NOMO-1 treated with dmso at 0.1 percent for 144 hours (cell line): ENCODE measurements around the gene HTT.
A peak's percentile ranks its signal among the peaks of the same experiment; 100 is the strongest.
"Not testable (repeated sequence)": the region's sequence is repeated elsewhere in the genome, so short reads cannot be mapped to it uniquely, and the experiment has no call there.

Experiments
- DNase-seq: peaks from one replicate; lab custom pipeline; 2025; ENCODE audit not compliant: unreplicated experiment; lab: John Stamatoyannopoulos, UW

HTT gene

GRCh38 chr4:3075652-3075981 lies 1.1 kb downstream of the HTT start:
- no peak for DNase-seq

GRCh38 chr4:3077796-3078195 lies 3.3 kb downstream of the HTT start:
- DNase-seq, result peak; percentile 6

DNA sequence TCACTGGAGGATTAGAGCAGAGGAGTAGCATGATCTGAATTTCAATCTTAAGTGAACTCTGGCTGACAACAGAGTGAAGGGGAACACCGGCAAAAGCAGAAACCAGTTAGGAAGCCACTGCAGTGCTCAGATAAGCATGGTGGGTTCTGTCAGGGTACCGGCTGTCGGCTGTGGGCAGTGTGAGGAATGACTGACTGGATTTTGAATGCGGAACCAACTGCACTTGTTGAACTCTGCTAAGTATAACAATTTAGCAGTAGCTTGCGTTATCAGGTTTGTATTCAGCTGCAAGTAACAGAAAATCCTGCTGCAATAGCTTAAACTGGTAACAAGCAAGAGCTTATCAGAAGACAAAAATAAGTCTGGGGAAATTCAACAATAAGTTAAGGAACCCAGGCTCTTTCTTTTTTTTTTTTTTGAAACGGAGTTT lies 5.2 kb downstream of the HTT start:
- DNase-seq, result peak; percentile 1

GRCh38 chr4:3082925-3083515 lies 8.5 kb downstream of the HTT start:
- no peak for DNase-seq

DNA sequence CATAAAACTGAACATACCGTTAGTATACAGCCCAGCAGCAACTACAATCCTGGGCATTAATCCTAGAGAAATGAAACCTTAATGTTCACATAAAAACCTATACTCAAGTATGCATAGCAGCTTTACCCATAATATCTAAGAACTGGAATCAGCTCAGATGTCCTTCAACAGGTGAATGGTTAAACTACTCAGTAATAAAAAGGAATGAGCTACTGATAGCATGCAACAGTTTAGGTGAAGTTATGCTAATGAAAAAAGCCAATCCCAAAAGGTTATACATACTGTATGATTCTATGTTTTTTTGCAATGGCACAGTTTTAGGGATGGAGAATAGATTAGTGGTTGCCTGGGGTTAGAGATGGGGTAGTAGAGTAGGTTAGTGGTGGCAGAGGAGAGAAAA lies 9.3 kb downstream of the HTT start:
- no peak for DNase-seq

DNA sequence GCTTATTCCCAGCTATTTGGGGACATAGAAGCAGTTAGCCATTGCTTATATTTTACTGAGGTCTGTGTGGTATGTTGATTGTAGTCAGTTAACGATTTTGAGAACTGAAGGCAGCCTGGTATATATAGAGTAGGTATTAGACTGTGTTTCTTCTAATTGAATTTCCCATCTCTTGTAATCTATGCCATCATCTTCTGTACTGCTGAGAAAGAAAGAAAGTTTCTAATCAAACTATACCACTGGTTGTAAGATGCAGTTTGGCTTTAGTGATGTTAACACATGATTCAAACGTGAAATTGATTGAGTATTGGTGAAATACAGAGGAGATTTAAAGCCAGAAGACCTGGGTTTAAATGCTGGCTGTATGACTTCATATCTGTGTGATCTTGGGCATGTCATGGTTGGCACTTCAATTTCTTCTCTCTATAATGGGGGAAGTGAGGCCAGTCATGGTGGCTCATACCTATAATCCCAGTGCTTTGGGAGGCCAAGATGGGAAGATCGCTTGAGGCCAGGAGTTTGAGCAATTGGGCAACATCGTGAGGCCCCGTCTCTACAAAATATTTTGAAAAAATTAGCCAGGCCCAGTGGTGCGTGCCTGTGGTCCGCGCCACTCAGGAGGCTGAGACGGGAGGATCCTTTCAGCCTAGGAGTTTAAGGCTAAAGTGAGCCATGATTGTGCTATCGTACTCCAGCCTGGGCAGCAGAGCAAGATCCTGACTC lies 11.6 kb downstream of the HTT start:
- DNase-seq, result no peak

- DNase-seq, result no peak
Observed at GRCh38 chr4:3087115-3087797, 12.8 kb downstream of the HTT start.

GRCh38 chr4:3091464-3091863 lies 17.0 kb downstream of the HTT start:
- DNase-seq, result no peak

DNA sequence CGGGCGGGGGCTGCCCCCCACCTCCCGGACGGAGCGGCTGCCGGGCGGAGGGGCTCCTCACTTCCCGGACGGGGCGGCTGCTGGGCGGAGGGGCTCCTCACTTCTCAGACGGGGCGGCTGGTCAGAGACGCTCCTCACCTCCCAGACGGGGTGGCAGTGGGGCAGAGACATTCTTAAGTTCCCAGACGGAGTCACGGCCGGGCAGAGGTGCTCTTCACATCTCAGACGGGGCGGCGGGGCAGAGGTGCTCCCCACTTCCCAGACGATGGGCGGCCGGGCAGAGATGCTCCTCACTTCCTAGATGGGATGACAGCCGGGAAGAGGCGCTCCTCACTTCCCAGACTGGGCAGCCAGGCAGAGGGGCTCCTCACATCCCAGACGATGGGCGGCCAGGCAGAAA lies 20.2 kb downstream of the HTT start:
- DNase-seq, result not testable (repeated sequence)

GRCh38 chr4:3096202-3096601 lies 21.7 kb downstream of the HTT start:
- DNase-seq, result no peak

- no peak for DNase-seq
Observed at GRCh38 chr4:3098346-3098745, 23.9 kb downstream of the HTT start.

GRCh38 chr4:3106339-3107186 lies 32.1 kb downstream of the HTT start:
- peak; percentile 76 for DNase-seq

DNA sequence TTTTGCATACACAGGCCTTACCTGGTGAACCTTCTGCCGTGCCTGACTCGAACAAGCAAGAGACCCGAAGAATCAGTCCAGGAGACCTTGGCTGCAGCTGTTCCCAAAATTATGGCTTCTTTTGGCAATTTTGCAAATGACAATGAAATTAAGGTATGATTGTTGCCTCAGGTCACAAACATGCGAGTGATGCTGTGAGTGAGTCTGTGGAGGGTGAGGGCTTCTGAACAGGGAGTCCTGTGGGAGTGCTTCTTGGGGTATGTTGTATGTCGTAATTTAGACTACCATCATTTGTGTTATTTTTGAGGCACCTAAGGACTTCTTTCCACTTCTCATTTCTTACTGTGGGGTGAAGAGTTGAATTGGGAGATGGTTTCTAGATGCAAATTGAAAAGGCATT lies 32.8 kb downstream of the HTT start:
- no peak for DNase-seq

- no peak for DNase-seq
Observed at GRCh38 chr4:3107691-3108121, 33.2 kb downstream of the HTT start.

- no peak for DNase-seq
Observed at GRCh38 chr4:3108211-3108610, 33.7 kb downstream of the HTT start.

DNA sequence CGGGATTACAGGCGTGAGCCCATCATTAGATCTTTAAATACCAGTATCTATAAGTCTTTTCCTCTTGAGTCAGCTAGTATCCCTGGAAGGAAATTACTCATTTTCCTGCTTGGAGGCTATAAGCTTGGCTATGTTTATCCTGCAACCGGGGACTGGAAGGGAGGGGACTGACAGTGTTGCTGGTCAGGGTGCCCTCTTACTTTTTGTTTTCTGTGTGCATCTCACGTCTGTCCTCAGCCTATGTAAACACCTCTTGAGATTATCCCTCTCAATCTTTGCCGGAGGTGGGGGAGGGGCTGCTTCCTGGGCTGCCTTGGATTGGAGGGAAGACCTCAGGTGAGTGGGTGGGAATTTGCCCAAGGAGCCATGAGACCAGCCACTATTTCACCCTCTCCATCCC lies 37.0 kb downstream of the HTT start:
- no peak for DNase-seq

DNA sequence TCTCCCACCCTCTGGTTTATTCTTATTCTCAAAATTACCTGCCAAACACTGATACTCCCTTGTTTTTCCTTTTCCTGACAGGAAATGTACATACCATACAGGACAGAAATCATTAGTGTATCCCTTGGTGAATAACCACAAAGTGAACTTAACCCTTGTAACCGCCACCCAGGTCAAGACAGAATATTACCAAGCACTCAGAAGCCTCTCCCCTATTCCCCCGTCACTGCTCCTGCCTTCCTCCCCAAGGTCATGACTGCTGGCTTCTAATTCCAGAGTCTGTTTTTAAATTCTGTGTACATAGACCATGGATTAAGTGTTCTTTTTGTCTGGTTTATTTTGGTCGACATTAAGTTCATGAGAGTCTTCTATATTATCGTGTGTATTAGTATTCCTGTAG lies 37.7 kb downstream of the HTT start:
- no peak for DNase-seq

- no peak for DNase-seq
Observed at GRCh38 chr4:3112609-3113469, 38.4 kb downstream of the HTT start.

GRCh38 chr4:3114377-3114776 lies 39.9 kb downstream of the HTT start:
- DNase-seq, result no peak

DNA sequence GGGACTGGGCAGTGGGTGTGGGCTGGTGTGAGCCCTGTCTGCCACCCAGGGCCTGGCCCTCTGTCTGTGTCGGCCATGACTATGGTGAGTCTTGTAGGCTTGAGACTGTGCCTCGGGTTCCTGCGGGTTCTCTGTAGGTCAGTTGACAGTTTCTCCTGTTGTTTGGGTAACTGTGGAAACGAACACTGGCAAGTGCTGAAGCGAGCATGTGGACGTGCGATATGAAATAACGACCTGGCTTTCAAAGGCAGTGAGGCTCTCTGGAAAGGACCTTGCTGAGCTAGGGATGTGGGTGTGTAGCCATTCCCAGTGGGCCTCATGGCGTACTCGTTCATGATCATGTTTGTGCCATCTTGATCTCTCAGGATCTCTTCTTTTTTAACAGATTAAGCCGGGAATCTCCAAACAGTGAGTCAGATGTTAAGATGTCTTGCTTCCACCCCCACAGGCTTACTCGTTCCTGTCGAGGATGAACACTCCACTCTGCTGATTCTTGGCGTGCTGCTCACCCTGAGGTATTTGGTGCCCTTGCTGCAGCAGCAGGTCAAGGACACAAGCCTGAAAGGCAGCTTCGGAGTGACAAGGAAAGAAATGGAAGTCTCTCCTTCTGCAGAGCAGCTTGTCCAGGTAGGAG lies 41.3 kb downstream of the HTT start:
- DNase-seq, result no peak
